ENCODE data around the gene MRPL40. TPM values are rescaled to one million over a fixed set of nuclear protein-coding genes. Genes with fewer than 3 reads are reported as not detected.

Gene MRPL40
- total and polyA plus RNA-seq, 10 of the 15 experiments (the other 5 are each of a cell fraction or from before 2014, with no cell fraction given): 41.2 to 207 (median 69.1) TPM

DNA sequence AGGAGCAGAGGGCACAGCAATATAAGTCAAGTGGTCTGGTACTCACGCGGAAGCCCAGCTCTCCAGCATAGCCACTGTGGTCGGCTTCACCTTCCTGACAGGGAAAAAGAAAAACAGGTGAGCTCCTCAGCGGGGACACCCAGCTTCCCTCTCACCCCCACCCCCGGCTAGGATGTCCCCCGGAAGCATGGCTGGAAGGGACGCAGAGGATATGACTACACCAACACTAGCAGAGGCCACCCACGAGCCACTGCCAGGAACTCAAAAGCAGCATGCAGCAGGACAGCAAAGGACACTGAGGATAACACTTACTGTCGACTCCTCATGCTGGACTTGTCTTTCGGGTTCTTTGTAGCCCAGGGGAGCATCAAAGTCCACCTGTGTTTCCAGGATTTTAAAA is 24.2 kb downstream of the MRPL40 start:
- Histone ChIP-seq H3K79me2 (ENCODE audit: control insufficient read depth, insufficient read depth, low read length) (no peaks in the 10 kb centered on the region), H3K4me3 (no peak overlapping the region), H3K36me3 (ENCODE audit: control insufficient read depth in 2 of 2, insufficient read depth in 2 of 2, low read length in 1 of 2) (peaks cover 31 to 40% of the 10 kb centered on the region in 2 experiments; a peak in 3 of 4 replicates), H2AFZ (ENCODE audit: control insufficient read depth, low read depth, low read length) (no peak overlapping the region), H3K4me2 (ENCODE audit: control insufficient read depth, insufficient read depth) (no peak overlapping the region), H3K27me3 (replicated peaks in 1 of 2; ENCODE audit: control insufficient read depth in 2 of 2, insufficient read depth in 2 of 2, low read length in 1 of 2) (no peaks in the 10 kb centered on the region), H3K9me3 (replicated peaks; ENCODE audit: control insufficient read depth, insufficient read depth, low read length) (no peaks in the 10 kb centered on the region), H3K27ac (ENCODE audit: control insufficient read depth, insufficient read depth) (no peak overlapping the region), H3K9ac (ENCODE audit: control insufficient read depth, insufficient read depth, low read length) (no peak overlapping the region), H4K20me1 (ENCODE audit: control insufficient read depth, insufficient read depth) (no peaks in the 10 kb centered on the region), H3K4me1 (ENCODE audit: control insufficient read depth, insufficient read depth, low read length) (no peaks in the 10 kb centered on the region)
- no TSS peak for BruUV-seq (replicated peaks)
- no peak for DNase-seq (ENCODE audit: low read depth, low spot score)
- ChIA-PET POLR2A (no interaction called here), SMC1A (ENCODE audit: uncharacterized antibody, unreplicated experiment) (no interaction called here), RAD21 (ENCODE audit: unreplicated experiment) (no interaction called here), CTCF (no interaction called here)
- no peak for ATAC-seq
- no peak for TF ChIP-seq CREB1 (IDR thresholded peaks at IDR 0.05; ENCODE audit: low read depth)
- no peak for TF ChIP-seq ATF7 (IDR thresholded peaks at IDR 0.05; ENCODE audit: low read depth)
- no peak for TF ChIP-seq YBX1 (IDR thresholded peaks at IDR 0.05)
- no peak for TF ChIP-seq BRCA1 (IDR thresholded peaks at IDR 0.05; ENCODE audit: low read depth, low read length)
- TF ChIP-seq, protein P1, sequence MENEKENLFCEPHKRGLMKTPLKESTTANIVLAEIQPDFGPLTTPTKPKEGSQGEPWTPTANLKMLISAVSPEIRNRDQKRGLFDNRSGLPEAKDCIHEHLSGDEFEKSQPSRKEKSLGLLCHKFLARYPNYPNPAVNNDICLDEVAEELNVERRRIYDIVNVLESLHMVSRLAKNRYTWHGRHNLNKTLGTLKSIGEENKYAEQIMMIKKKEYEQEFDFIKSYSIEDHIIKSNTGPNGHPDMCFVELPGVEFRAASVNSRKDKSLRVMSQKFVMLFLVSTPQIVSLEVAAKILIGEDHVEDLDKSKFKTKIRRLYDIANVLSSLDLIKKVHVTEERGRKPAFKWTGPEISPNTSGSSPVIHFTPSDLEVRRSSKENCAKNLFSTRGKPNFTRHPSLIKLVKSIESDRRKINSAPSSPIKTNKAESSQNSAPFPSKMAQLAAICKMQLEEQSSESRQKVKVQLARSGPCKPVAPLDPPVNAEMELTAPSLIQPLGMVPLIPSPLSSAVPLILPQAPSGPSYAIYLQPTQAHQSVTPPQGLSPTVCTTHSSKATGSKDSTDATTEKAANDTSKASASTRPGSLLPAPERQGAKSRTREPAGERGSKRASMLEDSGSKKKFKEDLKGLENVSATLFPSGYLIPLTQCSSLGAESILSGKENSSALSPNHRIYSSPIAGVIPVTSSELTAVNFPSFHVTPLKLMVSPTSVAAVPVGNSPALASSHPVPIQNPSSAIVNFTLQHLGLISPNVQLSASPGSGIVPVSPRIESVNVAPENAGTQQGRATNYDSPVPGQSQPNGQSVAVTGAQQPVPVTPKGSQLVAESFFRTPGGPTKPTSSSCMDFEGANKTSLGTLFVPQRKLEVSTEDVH (IDR thresholded peaks at IDR 0.05; ENCODE audit: low read depth, partially characterized antibody): no peak
- no peak for TF ChIP-seq CHD1 (IDR thresholded peaks at IDR 0.05; ENCODE audit: low read depth, low read length)
- TF ChIP-seq MYC (IDR thresholded peaks at IDR 0.05; ENCODE audit: insufficient read depth, insufficient read length, insufficient replicate concordance, low read length, severe bottlenecking): no peak
- TF ChIP-seq, protein P2, sequence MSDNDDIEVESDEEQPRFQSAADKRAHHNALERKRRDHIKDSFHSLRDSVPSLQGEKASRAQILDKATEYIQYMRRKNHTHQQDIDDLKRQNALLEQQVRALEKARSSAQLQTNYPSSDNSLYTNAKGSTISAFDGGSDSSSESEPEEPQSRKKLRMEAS (IDR thresholded peaks at IDR 0.05; ENCODE audit: low read depth, low read length): no peak
- TF ChIP-seq, protein P3, sequence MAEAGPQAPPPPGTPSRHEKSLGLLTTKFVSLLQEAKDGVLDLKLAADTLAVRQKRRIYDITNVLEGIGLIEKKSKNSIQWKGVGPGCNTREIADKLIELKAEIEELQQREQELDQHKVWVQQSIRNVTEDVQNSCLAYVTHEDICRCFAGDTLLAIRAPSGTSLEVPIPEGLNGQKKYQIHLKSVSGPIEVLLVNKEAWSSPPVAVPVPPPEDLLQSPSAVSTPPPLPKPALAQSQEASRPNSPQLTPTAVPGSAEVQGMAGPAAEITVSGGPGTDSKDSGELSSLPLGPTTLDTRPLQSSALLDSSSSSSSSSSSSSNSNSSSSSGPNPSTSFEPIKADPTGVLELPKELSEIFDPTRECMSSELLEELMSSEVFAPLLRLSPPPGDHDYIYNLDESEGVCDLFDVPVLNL (IDR thresholded peaks at IDR 0.05; ENCODE audit: low read depth, low read length): no peak
- no peak for TF ChIP-seq ASH2L (IDR thresholded peaks at IDR 0.05; ENCODE audit: borderline replicate concordance, low read depth)
- TF ChIP-seq, protein P4, sequence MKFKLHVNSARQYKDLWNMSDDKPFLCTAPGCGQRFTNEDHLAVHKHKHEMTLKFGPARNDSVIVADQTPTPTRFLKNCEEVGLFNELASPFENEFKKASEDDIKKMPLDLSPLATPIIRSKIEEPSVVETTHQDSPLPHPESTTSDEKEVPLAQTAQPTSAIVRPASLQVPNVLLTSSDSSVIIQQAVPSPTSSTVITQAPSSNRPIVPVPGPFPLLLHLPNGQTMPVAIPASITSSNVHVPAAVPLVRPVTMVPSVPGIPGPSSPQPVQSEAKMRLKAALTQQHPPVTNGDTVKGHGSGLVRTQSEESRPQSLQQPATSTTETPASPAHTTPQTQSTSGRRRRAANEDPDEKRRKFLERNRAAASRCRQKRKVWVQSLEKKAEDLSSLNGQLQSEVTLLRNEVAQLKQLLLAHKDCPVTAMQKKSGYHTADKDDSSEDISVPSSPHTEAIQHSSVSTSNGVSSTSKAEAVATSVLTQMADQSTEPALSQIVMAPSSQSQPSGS (IDR thresholded peaks at IDR 0.05; ENCODE audit: low read length): no peak
- TF ChIP-seq POLR2AphosphoS5 (IDR thresholded peaks at IDR 0.05; ENCODE audit: low read length): no peak
- TF ChIP-seq GATAD2B (conservative IDR thresholded peaks at IDR 0.05; ENCODE audit: low read depth): no peak
- no peak for TF ChIP-seq GABPA (IDR thresholded peaks at IDR 0.05; ENCODE audit: low read depth)
- WGBS (ENCODE audit: insufficient coverage, insufficient replicate concordance, low lambda C conversion rate, missing lambda C conversion rate): 93% methylated on average over 10 of the region's 10 CpGs
- FAIRE-seq: no peak
- intact Hi-C loops (cut with micrococcal nuclease; ENCODE audit: unreplicated experiment) (no loop called here), in situ Hi-C loops (cut with MboI) (no loop called here)
